NCI-H1105 (cell line): Measurements from ENCODE around the gene ZNF503.

ENCODE experiments used
- DNase-seq: peaks from one replicate; lab custom pipeline; 2025; lab: John Stamatoyannopoulos, UW

The ZNF503 gene, protein sequence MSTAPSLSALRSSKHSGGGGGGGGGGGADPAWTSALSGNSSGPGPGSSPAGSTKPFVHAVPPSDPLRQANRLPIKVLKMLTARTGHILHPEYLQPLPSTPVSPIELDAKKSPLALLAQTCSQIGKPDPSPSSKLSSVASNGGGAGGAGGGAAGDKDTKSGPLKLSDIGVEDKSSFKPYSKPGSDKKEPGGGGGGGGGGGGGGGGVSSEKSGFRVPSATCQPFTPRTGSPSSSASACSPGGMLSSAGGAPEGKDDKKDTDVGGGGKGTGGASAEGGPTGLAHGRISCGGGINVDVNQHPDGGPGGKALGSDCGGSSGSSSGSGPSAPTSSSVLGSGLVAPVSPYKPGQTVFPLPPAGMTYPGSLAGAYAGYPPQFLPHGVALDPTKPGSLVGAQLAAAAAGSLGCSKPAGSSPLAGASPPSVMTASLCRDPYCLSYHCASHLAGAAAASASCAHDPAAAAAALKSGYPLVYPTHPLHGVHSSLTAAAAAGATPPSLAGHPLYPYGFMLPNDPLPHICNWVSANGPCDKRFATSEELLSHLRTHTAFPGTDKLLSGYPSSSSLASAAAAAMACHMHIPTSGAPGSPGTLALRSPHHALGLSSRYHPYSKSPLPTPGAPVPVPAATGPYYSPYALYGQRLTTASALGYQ

DNA sequence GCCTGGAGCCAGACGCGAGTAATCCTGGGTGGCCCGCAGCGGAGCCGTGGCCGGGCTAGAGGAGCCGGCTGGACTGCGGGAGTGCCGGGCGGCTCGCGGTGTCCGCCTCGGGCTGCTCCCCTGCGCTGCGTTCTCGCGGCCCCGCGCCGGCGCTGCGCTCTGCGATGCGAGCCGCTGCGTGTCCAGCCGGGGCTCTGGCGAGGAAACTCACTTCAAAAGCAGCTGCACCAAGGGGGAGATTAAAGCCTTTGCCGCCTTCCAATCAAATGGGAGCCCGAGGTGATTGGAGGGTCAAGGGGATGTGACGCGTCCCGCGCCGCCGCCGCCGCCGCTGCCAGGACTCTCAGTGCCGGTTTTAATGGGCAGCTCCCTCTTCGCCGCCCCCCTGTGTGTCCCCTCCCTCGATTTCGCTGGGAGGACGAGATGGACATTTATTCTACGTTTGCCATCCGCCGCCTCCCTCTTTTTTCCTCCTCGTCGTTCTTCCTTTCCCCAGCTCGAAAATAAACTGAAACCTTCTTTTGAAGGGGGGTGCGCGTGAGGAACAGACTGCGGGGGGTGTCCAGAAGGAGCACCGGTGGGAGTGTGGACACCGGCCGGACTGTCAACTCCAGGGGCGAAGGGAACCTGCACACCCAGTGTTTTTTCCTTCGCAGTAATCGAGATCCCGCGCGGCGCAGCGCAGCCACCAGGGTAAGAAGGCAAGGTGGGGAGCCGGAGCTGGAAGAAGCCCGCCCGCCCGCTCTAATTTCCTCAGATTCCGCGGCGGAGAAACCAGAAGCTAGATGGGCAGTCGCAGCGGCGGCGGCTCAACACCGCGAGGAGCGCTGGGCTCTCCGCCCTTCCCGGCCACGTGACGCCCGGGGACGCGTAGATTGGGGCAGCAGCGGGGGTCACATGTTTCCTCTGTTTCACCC is at the start of gene ZNF503:
ZNF503 (minus strand) TSS at position 196 of the 917 bp plus-strand sequence. CDS start 345 bp downstream, outside the sequence.
- peak; percentile 93 for DNase-seq

DNA sequence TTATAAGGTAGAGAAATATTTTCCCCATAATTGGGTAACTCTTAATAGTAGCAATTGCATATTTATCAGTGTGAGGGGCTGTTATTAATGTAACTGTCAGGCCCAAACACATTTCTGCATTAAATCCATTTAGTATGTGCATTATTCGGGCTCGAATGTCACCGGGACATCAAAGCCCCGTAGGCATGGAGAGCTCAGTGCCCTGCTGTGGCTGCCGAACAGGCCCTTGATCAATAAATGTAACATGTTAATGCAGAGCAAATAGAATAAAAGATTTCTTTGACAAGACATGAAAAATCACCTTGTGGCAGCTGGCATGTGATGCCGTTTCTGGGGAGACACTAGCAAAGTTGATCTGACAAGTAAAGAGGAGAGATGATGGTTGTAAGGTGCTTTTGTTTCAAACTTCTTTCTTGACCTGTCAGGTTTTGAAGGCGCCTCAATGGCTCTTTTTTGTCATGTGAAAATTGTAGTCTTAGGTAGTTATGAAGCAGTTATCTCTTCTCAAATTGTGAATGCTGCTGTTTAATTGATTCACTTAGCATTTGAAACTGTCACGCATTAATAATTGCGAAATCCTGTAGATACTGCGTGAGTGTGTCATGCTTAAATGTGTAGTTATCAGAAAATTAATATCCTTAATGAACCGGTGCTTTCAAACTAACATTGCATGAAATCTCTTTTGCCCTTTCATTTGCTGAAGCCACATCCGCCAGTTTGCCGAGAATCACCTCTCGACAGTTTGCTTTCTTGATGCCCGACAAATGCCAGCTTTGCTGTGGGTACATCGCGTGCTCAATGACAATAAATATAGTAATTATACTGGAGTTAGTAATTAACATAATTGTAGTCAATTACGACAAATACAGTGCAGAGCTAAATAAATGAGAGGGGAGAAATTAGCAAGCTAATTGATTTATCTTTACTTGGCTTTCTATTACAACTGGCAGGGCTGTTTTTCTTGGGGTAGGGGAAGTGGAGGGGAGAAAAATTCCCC is 49.4 kb upstream of the ZNF503 start:
- DNase-seq = peak; percentile 66

DNA sequence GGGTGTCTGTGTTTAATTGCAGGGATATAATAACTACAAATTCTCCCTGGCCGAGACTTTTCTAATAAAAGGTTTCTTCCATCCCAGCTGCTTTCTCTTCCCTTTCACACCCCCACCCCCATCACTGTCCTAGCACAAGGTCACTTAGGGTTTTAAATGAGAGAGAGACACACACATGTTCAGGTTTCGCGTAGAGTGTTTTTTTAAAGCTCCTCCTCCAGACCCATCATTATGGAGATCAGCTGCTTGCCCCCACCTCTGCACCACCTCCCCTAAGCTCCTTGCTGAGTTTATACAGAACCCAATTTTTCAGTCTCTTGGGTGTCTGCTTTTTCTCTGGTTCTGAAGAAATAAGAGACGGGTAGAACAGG is 48.5 kb upstream of the ZNF503 start:
- DNase-seq = peak; percentile 54

DNA sequence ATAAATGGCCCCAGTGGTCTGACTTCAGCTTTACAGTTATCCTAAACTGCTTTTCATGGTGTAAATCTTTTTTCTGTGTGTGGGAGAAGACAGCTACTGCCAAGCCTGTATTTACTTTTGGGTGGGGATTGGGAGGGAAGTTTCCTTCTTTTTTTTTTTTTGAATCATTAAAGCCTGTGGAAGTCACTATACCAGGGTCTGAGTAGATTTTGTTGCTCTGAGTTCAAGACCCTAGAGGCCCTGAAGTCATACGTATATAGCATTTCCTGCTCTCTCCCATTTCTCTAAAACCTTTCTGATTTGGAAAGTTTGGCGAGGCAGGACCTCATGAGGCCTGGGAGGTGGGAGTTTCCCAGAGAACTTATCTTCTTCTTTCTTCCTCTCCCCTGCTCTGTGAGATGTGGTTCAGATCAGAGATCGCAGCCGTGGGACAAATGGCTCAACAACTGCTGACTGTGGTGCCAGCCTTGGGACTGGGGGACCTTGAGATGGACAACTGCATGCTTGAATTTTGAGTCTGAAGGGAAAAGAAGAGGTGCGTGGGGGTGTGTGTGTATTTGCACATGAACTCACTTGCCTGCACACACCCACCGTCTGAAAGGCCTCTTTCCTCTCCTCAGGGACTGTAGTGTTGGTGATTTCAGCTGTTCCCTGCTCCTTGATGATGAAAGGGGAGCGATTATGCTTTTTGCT is 48.0 kb upstream of the ZNF503 start:
- DNase-seq = no peak

DNA sequence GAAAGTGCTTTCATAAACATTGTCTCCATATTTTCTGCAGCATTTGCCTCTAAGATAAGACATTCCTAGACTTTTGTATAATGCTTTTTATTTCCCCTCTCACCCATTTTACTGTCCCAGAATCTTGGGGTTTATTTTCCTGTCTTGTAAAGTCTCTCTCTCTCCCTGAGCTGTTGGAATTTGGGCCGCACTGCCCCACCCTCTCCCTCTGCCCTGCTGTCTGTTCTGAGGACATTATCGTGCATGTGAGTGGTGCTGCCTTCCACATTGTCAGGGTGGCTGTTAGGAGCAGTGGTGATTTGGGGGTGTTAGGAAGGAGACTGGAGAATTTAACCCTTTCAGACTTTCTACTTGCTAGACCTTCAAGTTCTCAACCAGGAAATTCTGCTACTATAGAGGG is 46.6 kb upstream of the ZNF503 start:
- no peak for DNase-seq

DNA sequence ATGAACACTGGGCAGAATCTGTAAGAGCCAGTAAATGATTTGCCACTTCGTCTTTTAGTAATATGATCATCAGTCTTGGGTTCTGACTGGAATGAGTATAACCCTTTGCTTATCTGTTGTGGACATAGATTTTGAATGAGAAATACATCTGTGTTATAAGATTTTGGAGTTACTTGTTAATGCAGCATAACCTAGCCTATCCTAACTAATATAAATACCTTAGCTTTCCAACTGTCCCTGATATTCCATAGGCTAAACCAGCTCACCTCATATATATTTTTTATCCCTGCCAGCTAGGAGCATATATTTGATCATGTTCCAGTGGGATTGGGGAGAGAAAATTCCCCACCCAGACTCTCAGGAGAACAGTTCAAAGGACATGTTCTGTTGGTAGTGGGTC is 44.9 kb upstream of the ZNF503 start:
- no peak for DNase-seq

DNA sequence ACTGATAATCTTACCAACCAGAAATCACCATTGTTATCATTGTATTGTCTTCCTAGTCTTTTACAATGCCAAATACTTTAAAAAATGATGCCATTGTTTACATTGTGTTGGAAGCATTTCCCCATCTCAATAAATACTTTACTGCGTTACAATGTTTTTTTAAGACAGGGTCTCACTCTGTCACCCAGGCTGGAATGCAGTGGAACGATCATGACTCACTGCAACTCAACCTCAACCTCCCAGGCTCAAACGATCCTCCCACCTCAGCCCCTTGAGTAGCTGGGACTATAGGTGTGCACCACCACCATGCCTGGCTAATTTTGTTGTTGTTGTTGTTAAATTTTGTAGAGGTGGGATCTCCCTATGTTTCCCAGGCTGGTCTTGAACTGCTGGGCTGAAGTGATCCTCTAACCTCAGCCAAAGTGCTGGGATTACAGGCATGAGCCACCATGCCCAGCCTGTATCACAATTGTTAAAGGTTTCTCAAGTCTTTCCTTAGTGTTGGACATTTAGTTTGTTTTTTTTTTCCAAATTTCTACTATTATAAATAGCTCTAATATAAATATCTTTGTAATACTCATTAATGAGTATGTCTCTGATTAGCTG is 43.3 kb upstream of the ZNF503 start:
- no peak for DNase-seq

DNA sequence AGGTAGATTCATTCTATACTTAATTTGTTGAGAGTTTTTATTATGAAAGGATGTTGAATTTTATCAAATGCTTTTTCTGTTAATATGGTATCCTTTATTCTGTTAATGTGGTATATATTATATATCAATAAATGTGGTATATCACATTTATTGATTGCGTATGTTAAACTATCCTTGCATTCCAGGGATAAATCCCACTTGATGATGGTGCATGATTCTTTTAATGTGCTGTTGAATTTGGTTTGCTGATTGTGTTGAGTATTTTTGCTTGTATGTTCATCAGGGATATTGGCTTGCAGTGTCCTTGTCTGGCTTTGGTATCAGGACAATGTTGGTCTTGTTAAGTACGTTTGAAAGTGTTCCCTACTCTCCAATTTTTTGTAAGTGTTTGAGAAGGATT is 41.8 kb upstream of the ZNF503 start:
- DNase-seq = no peak

DNA sequence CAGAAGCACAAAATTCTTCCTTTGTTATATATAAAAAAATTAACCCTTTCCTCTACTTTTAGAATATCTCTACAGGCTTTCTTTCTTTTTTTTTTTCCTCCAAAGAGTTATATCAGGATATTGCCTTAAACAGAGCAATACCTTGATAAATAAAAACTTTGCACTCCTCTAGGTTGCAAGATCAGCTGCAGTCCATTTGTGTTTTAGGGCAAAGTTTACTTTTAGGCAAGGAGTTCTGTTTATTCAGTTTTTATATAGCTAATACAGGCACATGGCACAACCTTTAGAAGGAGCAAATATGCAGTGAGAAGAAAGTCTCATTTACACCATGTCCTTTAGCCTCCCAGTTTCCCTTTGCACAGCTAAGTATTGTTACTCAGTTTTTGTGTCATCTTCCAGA is 40.1 kb upstream of the ZNF503 start:
- no peak for DNase-seq

DNA sequence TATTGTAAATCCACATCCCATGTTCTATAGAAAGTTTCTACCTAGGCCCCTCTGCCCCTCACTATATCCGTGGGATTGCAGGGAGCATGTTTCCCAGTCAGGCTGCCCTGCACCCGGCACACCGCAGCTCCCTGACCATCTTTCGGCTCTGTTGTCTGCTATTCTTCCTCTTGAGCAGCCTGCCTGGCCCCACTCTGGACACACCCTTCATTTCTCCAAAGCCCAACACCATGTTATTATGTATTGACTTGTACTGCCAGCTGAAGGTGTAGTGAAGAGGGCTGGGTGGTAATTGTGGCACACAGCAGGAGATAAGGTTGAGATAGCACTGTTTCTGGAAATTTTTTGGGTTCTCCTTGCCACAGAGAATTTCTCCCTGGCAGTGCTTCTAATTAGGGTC is 39.6 kb upstream of the ZNF503 start:
- no peak for DNase-seq

DNA sequence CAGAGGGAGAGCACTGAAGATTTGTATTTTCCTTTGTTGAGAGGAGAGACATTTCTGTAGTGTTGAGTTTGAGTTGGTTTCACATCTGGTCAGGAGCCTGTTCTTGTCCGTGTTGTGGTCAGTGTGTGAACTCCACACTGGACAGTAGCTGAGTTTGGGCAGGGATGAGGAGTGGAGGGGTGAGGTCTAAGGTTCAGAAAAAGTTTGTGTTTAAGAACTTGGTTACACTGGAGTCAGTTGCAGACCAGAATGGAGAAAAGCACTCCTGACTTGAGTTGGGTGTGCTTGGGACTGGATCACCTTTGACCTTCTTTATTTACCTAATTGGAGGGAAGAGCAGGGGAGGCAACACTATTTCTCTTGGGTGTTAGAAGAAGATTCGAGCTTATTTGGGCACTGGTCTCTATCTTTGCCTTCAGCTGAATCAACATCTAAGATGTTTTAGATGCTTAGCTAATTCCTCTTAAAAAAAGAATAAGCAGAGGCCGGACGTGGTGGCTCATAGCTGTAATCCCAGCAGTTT is 38.8 kb upstream of the ZNF503 start:
- no peak for DNase-seq

DNA sequence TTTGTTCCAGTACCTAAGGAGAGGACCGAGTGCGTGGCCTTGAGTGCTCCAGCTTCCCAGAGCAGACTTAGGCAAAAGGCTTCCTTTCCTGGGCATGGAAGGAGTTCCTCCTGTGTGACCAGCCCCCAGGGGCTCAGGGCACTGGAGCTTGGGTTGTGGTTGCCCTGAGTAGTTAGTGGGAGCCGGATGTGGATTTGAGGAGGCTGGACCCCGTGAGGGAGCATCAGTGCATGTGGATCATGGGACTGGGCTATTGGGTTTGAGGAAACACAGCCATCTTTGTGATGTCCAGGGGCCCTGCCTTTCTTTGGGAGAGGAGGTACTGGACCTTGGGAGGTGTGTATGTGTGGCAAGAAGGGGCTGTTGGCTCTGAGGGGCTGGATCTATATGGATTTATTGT is 38.2 kb upstream of the ZNF503 start:
- DNase-seq = no peak

DNA sequence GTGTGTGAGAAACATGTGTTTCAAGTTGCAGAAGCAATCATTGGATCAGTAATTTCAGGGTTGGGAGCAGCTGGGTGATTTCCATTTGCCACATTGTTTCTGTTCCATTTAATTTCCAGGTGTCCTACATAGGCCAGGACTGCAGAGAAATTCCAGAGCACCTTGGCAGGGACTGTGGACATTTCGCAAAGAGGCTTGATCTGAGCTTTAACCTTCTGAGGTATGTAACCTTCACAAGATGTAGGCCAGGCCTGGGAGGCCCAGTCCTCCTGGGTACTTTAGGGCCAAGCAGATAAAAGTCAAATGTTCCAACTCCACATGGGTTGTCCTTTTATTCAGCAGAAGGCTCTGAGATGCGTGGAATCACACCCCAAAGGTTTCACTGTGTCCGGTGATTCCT is 36.7 kb upstream of the ZNF503 start:
- no peak for DNase-seq

DNA sequence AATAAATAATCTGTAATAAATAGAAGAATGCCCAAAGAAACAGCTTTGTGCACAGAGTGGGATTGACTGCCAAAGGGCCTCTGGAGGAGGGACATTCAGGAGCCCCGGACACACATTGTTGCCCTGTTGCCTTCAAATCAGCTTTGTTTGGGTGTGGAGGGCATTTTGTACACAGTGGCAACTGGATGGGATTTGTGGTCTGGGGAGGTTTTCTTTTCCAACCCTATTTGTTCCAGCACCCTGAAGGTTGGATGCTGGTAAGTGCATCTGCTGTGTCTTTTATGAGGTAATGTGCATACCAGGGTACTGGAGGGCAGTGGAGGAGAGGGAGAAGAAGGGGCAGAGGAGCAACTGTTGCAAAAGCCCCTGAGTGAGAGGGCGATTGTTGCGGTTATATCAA is 36.1 kb upstream of the ZNF503 start:
- DNase-seq = no peak

DNA sequence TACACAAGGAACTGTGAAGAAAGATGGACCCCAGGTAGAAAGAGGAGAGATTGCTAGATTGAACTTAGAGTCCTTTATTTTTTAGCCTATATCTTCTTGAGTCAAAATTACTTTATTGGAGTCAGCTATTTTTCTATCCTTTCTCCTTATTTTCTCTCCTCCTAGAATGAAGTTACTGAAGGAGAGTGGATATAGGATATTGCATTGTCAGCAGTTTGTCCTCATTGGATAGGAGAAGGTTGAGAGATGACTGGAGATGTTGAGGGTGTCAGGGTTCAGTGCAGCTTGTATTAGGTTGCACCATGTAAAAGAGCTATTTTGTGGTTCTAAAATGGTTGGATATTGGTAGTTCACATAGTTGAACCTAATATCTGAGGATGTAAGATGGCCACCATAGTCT is 35.3 kb upstream of the ZNF503 start:
- no peak for DNase-seq

DNA sequence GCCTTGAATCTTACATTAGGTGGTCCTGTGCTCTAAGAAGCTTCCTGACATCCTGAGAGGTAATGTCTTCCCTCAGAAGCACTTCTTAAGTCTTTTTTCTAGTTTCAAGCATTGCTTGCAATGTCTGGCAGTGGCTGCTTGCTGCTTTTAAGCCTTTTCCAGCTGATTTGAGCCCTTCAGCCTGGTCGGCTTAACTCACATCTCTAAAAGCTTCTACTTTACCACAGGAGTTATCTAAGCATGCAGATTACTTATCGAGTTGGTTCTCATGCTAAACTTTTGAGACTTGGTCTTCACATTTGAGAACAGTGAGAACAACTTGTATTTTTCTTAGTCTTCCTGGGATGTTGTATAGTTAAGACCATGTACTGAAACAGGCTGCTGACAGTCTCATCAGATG is 33.7 kb upstream of the ZNF503 start:
- DNase-seq = no peak

DNA sequence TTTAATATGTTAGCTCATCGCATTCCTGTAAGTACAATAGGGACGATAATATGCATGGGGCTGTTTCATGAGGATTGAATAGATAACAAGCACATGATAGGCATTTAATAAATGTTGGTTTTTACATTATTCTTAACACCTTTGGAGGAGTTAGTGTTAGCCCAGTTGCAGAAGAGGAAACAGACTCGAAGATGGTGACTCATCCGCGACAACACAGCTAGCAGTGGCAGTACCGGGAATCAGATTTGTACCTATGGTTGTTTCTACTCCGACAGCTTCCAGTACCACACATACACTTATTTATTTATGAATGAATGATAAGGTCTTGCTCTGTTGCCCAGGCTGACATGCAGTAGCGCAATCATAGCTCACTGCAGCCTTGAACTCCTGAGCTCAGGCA is 32.7 kb upstream of the ZNF503 start:
- no peak for DNase-seq

DNA sequence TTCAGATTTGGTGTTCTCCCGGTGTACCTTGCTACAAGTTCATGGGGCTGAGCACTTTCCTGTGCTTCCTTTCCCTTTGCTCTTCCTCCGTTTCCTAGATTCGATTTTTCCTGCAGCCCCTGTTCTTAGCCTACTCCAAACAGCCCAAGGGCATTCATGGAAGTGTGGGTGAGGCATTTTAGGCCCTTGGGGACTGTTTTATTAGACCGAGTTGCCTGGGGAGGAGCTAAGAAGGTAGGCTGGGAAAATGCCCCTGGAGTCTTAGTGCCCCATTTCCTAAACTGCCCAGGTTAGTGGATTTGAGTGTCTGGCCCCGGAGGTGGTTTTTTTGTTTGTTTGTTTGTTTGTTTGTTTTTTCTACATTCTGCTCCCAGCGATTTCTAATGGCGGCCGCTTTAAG is 31.7 kb upstream of the ZNF503 start:
- DNase-seq = no peak

DNA sequence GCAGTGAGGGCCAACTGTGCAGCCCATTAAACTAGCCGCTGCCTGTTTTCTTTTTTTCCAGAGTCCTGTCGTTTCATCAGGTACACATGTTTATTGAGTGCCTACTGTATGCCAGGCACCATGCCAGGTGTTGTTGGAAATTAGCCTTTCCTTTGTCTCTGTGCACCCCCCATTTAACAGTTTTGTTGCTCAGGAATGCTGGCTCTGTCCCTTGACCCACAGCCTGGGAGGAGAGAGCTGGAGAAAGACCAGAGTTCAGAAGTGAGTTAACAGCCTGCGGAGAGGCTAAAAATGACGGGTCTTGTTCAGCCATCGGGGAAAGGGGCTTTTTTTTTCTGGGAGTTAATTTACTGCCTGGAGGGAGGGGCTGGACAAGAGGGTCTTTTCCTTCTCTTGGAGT is 31.2 kb upstream of the ZNF503 start:
- no peak for DNase-seq

DNA sequence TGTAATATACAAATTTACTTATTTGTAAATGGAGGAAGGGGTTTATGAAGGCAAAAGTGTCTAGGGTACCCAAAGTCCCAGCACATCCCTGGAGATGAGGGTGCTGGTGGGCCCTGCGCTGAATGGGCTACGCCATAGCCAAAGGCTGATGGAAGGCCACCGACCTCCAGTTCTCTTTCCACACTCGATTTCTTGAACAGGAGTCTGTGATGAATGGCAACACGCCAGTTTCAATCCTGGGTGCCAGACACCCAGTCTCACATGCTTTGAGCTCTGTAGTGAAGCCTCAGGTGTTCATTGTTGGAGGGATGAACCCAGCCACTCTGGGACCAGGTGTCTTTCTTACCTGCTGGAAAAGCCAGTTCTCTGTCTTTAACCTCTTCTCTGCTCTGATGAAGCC is 30.6 kb upstream of the ZNF503 start:
- no peak for DNase-seq
